ENCODE results near the gene ARHGEF11.

ARHGEF11 gene

DNA sequence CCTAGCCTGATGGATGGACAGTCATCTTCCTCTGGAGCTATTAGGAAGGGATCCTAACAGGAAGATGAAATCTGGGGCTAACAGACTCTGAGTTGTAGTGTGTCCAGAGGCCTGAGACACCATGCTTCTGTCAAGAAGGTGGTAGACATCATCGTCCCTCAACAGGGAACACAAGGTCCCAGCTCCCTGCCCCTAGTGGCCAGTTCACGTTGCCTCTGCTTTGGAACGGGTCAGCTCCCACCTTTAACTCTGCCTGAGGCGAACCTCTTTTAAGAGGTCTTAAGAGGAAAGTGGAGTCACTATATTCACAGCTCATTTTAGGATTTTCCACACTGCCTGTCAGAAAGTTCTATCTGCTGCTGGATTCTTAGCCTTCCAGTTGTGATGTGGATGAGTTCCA, 96.8 kb downstream of the ARHGEF11 start:
- DNase-seq, result no peak

DNA sequence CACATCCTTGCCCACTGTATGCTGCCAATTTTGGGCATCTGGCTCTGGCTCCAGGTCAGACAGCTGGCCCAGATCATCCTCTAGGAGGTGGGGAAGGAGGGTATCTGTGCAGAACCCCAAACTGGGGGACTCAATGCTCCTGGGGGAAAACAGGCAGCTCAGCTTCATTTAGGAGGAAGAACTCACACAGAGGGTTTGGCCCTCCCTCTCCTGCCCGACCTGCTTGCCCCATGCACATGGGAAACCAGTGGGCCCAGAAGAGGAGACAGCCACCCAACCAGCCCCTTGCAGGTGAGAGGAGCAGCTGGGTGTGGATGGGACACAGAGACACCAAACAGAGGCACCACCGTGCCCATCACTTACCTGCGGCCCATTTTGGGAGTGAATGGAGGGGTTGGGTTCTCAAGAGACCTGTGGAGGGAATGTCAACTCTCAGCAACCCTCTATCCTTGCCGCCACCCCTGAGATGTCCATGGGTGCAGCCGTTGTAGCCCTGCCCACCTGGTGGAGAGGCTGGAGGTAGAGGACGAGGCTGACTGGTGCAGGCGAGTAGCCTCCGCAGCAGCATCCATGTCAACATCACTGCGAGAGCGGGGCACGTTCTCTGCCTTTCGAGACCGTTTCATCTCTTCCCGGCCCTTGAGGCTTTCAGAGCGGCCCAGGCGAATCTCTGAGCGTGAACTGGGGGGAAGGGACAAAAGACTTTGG, 97.6 kb downstream of the ARHGEF11 start:
- no peak for DNase-seq

DNA sequence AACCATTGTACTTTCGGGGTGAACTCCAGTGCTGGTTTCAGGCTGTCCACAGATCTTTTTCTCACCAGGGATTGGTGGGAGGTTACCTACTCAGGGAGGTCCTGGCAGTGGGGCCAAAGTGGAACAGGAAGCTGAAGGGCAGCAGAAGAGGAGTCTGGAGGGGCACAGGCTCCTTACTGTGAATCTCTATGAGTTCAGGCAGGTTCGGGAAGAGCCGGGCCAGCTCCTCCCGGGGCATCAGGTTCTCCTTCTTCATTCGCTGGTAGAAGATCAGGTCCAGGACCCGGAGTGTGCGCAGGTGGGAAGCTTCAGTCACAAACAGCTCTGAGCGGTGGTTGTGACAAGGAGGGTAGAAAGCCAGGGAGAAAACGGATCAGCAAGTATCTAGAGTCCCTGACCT, 98.4 kb downstream of the ARHGEF11 start:
- no peak for DNase-seq

- DNase-seq, result no peak
These were observed 99.5 kb downstream of the ARHGEF11 start for GRCh38 chr1:156945881-156946661.

GRCh38 chr1:156944848-156945247, 100.7 kb downstream of the ARHGEF11 start:
- DNase-seq, result no peak

DNA sequence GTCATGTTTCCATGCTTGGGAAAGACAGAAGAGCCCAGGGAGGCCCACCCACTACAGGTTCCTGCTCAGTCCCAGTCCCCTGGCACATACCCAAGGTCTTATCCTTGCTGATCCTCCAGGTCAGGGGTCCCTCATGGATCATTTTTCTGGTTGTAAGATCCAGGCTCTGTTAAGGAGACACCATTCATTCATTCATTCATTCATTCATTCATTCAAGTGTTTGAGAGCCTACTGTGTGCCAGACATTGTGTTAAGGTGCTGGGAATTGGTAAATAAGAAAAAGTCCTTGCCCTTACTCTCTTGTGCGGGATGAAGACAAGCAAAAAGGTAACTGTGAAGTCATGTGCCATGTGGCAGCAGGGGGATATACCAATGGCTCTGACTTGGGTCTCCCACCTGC, 101.3 kb downstream of the ARHGEF11 start:
- no peak for DNase-seq

DNA sequence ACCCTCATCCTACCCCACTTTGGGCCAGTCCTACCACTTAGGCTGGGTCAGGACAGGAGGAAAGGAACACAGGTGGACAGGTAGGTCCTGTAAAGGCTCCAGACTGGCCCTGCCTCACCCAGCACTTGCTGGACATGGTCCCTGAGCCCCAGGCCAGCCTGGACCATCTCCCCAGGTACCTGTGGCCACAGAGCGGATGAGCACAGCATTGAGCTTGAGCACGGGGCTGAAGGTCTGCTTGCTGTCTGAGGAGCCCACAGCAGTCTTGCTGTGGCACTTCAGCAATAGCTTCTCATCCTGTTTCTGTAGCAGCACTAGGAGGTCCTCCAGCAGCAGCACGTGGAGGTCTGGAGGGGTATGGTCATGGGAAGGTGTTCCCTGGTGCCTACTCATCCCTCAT, 101.8 kb downstream of the ARHGEF11 start:
- no peak for DNase-seq

GRCh38 chr1:156942576-156942975, 103.0 kb downstream of the ARHGEF11 start:
- no peak for DNase-seq

GRCh38 chr1:156942176-156942575, 103.4 kb downstream of the ARHGEF11 start:
- DNase-seq, result no peak

GRCh38 chr1:156941675-156942074, 103.9 kb downstream of the ARHGEF11 start:
- DNase-seq, result no peak

DNA sequence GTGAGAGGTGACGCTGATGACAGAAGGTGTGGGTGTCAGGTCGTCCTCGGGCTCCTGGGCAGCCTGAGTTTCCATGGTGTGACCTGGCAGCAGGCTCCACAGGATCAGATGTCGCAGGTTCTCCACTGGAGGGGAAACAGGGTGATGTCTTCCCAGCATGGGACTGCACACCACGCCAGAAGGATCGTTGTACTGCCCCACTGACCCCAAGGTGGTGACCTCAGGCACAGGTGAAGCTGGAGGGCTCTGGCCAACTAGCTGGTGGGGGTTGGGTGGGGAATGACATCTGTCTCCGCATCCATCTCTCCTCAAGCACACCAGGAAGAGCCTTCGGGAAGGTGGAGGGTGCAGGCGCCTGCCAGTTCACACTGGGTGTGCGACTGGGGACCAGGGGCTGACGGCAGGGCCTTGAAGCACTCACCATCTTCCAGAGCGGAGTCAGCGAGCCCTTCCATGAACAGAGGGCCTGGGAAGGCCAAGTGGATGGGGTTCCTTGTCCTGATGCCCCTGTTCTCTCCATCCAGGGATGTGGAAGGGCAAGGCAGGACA, 105.7 kb downstream of the ARHGEF11 start:
- no peak for DNase-seq

DNA sequence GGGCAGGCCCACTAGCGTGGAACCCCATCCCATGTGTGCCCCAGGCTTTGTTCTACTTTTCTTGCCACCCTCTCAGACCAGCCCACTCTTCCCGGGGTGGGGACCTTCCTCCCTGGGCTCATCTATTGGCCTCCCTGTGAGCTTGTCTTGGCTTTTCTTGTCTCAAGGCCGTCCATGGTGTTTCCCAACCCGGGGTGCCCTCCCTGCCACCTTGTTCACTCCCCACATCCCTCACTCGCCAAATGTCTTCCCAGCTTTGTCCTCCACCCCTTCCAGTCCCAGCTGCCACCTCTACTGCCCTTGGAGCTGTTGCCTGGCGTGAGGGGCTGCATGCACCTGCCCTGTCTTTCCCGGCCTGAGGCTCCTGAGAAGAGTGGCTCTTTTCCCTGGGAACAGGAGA, 106.7 kb downstream of the ARHGEF11 start:
- no peak for DNase-seq

- DNase-seq, result no peak
These were observed 107.7 kb downstream of the ARHGEF11 start for GRCh38 chr1:156937883-156938282.

GRCh38 chr1:156936721-156937220, 108.8 kb downstream of the ARHGEF11 start:
- no peak for DNase-seq

DNA sequence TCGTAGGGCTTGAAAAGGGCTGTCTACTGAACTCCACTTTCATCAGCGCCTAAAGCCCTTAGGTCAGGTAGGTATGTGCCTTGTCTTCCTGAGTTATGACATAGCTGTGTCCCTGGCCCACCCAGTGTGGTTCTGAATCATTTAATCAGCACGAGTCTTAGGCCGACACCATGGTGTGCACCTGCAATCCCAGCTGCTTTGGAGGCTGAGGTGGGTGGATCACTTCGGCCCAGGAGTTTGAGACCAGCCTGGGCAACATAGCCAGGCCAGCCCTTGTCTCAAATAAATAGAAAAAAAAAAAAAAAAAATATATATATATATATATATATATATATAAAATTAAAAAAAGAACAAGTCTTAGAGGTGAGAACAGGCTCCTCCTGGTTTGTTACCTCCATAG, 109.4 kb downstream of the ARHGEF11 start:
- DNase-seq, result no peak

DNA sequence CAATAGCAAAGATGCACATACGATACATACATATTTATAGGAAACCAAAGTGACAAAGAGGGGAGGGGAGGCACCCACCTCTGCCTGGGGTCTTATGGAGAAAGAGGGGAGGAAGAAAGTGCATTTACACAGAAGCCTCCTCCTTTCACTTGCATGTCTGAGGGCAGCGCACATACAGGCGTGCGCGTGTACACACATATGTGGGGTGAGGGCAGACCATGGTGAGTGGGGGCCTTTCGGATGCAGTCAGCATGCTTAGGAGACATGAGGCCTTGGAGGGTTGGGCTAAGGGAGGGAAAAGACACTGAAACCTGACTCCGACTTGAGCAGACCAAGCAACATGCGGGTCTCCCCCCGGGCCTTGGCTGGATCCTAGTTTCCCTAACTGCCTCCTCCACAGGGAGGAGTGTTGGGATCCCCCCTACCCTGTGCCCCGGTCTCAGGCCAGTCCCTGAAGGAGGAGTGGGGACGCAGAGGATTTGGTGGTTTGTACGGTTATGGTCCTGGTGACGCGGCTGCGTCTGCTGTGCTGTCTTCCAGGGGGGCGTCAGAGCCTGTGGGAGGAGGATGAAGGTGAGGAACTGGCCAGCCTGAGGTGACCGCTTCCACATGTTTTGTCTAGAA, 109.9 kb downstream of the ARHGEF11 start:
- no peak for DNase-seq

DNA sequence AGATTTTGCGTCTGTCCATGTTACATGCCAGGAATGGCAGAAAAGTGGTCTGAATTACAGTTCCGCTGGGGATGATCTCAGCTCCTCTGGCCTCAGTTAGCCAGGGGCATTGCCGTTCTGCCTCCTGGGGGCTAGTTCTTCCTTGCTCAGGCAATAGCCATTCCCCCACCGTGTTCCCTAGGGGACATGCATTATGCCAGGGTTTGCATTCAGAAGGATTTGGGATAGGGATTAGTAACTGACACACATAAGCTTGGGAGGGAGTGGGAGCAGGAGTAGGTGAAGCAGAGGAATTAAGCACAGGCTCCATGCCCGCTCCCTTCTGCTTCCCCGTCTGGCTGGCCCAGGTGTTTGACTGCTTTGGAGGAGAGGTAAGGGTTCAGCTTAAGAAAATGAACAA, 112.4 kb downstream of the ARHGEF11 start:
- DNase-seq, result no peak

DNA sequence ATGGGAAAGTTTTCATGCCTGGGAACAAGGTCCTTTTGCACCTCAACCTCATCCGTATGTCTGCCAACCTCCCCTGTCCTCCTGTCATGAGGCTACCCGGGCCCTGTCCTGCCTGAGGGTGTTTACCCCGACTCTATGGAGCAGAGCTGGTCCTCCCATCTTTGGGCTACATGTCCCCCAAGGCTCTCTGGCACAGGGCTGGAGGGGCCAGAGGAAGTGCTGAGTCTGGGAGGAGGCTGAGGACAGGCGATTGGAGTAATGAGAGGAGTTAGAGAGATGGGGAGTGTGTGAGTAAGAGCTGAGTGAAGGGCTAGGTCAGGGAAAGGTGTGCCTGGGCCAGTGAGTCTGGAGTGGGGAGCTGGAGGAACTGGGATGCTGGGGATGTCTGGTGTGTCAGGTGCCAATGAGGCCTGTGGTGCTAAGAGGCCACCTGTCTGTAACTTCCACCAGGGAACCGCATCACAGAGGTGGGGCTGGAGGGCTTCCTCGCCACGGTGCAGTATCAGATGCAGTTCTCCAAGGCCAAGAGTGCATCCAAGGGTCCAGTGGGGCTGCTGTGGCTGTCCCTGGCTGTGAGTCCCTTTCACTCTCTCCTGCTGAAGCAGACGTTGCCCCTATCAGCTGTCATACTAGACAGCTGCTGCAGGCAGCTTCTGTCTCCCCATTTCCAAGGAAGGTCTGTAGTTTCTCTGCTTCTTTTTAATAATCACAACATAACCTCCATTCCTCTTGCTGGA, 113.4 kb downstream of the ARHGEF11 start:
- DNase-seq, result no peak

- DNase-seq, result no peak
These were observed 114.2 kb downstream of the ARHGEF11 start for GRCh38 chr1:156931211-156931952.

GRCh38 chr1:156930483-156930882, 115.1 kb downstream of the ARHGEF11 start:
- no peak for DNase-seq

- no peak for DNase-seq
These were observed 115.8 kb downstream of the ARHGEF11 start for GRCh38 chr1:156929596-156930238.

All from SW 1271 (cell line).